GM19240 (cell line): ENCODE measurements around the gene RANBP1.

Experiments used
- DNase-seq: peaks from one replicate; pipeline ENCODE4 v3.0.0; 2011; ENCODE audit warnings: low spot score; ENCODE audit not compliant: insufficient read length

The RANBP1 gene

GRCh38 chr22:20107951-20108756 is 7.8 kb upstream of the RANBP1 start:
- DNase-seq: no peak

- DNase-seq: no peak
Observed at GRCh38 chr22:20108757-20109230, 7.1 kb upstream of the RANBP1 start.

DNA sequence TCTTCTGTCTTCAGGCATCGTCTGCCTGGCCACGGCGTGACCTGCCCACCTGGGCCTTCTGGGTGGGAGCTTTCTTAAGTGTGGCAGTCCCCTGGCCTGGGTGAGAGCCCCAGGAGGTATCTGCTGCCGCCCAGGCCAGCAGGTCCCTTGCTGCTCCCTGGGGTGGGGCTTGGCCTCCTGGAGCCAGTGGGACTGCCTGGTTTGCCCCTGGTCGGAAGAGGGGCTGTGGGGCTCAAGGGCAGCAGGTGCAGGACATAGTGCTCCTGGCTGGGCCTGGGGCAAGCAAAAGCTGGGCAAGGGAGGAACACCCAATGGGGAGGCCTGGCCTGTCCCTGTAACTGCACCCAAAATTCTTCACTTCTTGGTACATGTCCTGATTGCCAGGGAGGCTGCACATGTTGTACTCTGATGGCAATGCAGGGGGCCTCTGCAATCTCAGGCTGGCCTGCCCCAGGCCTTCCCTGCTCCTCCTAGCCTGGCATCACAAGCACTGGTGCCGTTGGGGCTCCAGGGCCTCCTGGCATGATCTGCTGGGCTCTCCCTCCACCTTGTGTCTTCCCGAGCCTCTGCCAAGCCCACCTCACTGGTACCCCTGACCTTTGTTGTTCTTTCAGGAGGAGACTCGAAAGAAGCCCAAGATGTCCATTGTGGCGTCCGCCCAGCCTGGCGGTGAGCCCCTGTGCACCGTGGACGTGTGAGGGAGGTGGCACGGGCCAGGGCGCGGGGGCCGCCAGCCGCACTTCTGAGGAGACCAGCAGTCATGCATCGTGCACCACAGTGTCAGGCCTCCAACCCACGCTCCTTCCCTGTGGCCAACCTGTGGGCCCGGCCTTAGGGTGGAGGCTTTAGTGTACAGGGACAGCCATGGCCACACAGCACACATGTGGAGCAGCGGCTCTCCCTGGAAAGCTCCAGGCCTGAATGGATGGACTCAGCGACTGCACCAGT is 6.2 kb upstream of the RANBP1 start:
- DNase-seq: no peak

- no peak for DNase-seq
Observed at GRCh38 chr22:20110359-20110985, 5.4 kb upstream of the RANBP1 start.

DNA sequence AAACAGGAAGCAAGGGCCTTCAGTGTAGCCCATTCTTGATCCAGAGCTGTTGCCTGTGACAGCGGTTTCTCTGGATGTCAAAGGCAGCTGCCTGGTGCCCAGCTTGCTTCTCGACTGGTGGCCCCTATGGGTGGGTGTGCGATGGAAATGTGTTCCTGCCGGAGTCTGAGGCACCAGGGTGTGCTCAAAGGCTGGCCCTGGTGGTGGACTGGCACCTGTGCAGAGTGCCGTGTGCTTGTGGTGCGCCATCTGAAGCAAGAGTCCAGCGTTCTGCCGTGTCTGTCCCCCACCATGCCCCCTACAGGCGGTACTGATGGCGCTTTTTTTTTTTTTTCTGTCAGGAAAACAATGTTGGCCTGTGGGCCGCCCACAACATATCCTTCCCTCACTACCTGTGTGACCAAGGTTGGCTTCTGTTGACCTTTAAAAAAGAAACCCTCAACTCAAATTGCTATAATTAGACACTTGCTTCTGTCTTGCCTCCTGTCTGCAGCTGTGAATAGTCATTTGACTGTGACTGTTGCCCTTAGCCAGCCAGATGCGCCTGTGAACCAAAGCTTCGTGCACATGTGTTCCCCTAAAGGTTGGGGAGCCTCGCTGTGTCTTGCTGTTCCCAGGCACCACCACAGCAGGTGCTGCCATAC is 4.7 kb upstream of the RANBP1 start:
- no peak for DNase-seq

DNA sequence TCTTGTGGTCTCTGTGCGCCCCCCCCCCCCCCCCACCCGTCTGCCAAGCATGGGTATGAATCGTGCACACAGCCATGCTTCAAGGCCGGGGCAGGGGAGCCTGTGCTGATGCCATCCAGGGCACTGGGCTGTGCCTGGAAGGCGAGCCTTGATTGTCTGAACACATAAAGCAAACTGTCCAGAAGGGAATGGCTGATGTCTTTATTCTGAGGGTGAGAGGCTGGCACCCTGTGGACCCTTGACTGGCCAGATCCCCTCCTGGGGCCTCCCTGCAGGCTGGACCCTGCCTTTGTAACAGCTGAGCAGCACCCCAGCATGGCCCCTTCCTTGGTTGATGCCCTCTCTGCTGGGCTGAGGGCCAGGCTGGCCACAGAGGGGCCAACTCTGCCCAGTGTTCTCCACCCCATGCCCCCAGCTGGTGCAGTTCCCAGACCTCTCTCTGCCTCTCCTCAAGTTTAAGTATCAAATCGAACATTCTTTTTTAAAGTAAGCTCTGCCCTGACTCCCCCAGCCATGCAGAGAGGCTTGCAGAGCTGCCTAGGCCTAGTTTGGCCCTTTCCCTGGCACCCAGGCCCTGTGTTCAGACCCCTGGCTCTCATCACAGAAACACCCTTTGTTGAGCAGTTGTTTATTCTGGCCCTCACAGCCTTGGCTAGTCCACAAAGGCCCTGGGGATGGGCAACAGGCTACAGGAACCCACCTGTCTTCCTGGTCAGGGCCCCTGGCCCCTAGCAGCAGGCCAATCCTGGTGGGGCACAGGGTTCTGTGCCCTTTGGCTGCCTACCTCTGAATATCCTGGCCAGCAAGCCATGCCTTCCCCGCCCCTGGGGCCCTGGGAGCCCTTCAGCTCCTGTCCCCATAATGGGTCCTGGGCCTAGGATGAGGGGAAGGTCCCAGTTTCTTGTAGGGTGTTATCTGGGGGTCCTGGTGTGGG is 3.9 kb upstream of the RANBP1 start:
- no peak for DNase-seq

- DNase-seq: no peak
Observed at GRCh38 chr22:20112623-20113511, 3.0 kb upstream of the RANBP1 start.

GRCh38 chr22:20113551-20114310 is 2.2 kb upstream of the RANBP1 start:
- DNase-seq: no peak

DNA sequence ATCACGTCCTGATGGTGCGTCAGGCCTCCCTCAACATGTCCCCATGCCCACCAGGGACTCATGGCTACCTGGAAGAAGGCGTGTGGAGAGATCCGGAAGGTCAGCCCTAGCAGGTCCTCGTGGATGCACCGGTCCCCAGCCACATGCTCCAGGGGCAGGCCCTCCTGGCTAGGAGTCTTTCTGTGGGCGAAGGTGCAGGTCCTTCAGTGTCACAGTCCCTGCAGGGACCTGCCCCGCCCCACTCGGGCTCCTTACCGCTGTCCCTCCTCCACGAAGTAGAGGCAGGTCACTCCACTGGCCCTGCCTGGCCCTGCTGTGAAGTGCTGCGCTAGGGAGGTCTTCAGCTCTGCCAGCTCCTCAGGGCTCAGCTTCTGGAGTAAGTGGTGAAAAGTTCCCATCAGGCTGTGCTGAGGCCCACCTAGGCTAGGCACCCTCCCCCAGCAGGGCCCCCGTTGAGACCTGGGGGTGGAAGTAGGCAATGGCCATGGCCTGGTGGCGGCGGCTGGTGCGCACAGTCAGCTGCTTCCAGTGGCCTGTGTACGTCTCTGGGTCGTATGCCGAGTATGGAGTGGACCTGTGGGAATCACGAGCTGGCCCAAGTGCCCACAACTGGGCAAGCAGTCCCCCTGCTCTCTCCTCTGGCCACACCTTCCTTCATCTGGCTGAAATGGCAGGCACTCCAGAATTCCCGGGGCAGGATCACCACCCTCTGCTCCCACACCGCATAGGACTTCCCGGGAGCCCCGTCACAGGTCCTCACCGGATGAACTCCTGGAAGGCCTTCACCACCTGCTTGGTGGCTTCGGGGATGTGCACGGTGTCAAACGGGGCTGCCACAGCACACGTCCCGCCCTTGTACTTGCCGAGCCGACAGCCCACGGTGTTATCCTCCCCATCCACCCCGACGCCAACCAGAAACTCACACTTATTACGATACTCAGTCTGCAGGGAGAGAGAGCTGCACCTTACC is 1.1 kb upstream of the RANBP1 start:
- no peak for DNase-seq

DNA sequence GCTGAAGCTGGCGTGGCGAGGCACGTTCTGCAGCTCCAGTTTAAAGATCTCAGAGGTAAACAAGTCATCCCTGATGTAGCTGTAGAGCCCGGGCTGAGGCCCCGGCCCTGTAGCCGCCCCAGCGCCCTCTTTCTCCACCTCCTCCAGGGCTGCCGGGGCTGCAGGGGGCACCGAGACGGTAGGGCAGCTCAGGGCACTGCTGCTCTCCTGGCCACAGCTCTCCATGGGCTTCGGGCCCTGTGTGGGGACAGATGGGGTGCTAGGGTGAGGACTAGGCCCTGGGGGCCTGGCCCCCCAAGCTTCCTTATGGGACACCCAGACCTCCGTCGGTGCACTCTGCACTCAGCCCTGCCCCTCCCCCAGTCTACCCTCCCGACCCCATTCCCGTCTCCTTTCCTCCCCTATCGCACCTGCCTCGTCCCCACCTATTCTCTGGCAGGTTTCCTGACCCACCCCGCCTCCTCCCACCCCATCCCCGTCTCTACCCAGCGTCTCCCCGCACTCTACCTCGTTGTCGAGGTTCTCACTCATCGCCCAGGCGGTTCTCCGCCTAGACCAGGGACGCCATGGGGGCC is 559 bp downstream of the RANBP1 start:
- no peak for DNase-seq

DNA sequence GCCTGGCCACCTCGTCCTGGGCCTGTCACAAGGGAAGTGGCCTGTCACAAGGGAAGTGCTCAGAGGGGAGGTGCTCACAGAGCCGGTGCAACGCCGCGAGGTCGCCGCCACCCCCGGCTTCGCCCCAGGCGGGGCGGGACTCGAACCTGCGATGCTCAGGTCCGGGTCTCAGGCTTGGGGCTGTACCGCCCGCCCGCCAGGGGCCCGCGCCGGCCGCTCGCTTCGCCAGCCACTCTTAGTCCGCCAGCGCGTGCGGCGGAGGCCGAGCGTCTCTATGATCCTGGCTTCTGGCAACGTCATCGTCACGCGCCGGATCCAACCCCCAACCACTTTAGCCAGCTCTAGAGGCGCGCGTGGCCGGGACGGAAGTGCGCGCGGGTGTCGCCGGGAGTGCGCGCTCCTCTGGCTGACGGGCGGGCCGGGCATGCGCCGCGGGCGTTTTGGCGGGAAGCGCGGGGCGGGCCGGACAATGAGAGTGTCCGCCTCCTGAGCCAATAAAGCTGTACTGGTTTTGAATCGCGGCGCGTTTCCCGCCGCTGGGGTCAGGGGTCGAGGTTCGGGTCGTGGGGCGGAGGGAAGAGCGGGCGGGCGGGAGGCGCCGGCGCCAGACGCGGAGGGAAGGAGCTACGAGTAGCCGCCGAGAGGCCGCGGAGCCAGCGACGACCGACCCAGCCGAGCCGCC is 1.2 kb downstream of the RANBP1 start, which contains the start of gene TRMT2A:
TSS of gene TRMT2A (minus strand) at position 276 of the 682 bp plus-strand sequence. CDS start 320 bp downstream, outside the sequence.
- peak; percentile 98 for DNase-seq

GRCh38 chr22:20117633-20118299 is 1.9 kb downstream of the RANBP1 start:
- peak; percentile 51 for DNase-seq

DNA sequence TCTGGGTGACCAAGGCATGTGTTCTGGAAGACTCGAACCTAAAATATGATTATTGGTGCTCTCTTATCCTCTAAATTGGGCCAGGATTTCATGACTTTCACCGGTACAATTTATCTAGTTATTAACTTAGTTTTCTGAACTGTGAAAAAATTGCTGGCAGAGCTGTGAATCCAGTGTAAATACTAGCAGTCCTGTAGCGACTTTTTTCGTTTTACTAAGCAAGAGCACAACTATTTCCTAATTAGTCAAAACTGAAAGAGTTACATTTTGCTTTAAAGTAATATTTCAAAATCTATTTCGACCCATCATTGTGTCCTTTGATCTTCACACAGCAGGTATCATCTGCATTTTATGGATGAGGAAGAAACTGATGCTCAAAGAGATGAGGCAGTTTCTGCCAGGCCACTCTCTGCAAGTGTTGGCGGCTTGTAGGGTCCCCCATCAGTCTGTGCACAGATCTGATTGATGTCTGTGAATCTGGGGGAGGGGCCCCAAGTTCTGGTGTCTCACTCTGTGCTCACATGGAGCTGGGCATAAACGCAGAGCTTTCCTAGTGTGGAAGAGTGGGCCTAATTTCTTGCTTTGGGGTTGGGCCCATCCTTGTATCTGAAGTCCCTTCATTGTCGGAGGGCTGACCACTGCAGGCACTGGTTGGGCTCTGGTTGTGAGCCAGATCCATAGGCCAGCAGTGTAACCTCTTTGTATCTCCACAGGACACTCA is 2.6 kb downstream of the RANBP1 start:
- DNase-seq: no peak

DNA sequence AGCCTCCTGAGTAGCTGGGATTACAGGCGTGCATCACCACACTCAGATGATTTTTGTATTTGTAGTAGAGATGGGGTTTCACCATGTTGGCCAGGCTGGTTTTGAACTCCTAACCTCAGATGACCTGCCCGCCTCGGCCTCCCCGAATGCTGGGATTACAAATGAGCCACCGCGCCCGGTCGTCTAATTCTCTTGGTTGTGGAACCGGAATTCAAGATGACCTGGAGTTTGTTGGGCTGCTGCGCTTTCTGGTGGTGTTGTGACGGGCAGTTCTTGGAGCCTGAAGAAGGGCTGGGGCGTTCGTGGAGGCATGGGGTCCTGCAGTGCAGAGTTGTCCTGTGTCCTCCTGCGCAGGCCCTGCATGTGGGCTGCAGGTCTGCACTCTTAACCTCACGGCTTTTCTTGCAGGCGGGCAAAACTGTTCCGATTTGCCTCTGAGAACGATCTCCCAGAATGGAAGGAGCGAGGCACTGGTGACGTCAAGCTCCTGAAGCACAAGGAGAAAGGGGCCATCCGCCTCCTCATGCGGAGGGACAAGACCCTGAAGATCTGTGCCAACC is 6.0 kb downstream of the RANBP1 start:
- DNase-seq: no peak
